HG03521 (cell line): ENCODE measurements around the gene SPRR5.

Source experiments
- ATAC-seq: cut with Tn5 transposase; IDR thresholded peaks from one replicate; pipeline ENCODE4 v1.9.1; 2021; ENCODE audit warnings: mild to moderate bottlenecking, moderate library complexity; ENCODE audit not compliant: unreplicated experiment

Gene SPRR5, protein sequence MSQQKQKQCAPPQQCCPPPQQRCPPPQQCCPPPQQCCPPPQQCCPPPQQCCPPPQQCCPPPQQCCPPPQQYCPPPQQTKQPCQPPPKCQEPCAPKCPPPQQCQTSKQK

DNA sequence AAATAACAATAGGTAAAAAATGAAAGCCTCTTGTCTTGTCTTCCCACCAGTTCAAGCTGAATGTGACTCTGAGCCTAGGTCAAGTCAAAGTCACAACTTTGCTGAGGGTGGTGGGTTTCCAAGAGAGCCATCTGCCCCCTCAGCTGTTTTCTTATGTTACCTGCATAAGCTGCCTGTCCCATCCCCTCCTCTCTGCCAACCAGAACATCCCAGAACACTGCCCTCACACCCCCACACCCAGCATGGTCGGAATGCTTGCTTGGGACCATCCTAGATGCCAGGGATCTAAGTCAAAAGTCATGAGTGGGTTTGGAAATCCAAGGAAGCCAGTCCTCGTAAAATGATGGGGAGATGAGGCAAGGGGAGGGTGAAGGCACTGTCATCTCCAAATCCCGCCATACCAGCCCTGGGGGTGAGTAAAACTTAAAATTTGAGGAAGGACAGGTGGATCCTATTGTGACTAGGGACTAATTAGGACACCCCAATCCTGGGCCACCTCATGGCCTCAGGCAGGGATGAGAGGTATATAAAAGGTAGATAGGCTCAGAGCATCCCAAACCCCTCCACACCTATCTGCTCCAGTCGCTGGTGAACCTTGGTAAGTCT is at the start of gene SPRR5:
SPRR5 (plus strand) TSS at position 556 of the 606 bp plus-strand sequence. CDS start 1,349 bp downstream, outside the sequence.
- no peak for ATAC-seq

DNA sequence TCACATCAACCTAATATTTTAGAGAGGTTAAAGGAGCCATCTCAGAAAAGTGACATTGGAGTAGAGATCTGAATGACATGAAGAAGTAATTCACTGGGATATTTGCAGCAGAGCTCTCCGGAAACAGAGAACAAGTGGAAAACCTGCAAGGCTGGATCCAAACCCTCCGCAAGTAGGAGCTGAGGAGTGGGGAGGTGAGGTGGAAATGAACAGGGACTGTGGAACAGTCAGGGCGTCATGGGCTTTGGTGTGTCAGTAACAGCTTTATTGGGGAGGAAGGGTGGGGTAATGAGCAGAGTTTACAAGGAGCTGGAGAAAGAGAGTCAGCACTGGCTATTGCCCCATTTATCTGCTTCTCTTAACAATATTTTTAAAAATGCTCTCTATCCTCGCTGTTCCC is 48.0 kb upstream of the SPRR5 start:
- no peak for ATAC-seq

DNA sequence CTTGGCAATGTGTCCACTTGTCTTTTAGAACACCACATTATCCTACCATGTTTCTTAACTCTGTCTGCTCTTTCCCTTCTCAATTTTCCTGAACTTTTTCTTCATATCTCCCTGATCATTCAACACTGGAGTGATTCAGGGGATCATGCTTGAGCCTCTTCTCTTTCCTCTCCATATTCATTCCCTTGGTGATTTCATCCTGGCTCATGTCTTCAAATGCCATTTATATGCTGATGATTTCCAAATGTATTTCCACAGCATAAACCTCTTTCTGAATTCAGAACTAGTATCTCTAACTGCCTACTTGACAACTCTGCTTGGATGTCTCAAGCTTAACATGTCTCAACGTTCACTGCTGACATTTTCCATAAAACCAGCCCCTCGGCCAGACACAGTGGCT is 47.1 kb upstream of the SPRR5 start:
- ATAC-seq, result no peak

DNA sequence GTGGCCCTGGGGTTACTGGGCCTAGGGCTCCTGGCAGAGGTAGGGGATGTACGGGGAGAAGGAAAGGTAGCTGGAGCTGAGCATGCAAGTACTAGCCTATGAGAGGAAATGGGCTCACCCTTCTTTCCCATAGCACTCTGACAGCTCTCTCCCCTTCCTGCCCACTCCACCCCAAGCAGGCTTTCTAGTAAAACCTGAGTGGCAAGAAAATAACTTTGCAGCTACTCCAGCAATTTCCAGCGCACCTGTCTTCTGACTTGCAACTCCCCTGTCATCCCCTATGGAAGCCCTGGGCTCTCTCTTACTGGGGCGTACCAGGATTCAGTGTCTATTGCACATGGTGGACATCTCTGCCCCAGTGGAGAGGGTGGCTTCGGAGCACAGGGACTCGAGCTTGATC is 45.4 kb upstream of the SPRR5 start:
- ATAC-seq, result no peak

DNA sequence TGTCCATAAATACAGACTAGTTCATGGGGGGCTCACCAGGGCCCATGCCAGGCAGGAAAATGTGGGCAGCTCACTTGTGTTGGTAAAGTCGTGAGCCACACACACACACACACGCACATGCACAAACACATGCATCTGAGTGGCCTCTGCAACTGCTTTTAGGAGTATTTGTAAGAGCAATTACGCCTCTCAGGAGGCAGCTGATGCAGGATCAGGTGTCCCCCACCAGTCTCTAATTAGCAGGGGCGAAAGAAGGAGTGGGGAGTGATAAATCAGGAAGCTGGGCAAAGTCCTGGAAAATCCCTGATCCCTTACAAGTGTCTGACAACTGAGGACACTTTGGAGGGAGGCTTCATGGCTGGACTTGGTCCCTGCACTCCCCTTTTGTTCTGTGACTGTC is 44.4 kb upstream of the SPRR5 start:
- ATAC-seq, result no peak

DNA sequence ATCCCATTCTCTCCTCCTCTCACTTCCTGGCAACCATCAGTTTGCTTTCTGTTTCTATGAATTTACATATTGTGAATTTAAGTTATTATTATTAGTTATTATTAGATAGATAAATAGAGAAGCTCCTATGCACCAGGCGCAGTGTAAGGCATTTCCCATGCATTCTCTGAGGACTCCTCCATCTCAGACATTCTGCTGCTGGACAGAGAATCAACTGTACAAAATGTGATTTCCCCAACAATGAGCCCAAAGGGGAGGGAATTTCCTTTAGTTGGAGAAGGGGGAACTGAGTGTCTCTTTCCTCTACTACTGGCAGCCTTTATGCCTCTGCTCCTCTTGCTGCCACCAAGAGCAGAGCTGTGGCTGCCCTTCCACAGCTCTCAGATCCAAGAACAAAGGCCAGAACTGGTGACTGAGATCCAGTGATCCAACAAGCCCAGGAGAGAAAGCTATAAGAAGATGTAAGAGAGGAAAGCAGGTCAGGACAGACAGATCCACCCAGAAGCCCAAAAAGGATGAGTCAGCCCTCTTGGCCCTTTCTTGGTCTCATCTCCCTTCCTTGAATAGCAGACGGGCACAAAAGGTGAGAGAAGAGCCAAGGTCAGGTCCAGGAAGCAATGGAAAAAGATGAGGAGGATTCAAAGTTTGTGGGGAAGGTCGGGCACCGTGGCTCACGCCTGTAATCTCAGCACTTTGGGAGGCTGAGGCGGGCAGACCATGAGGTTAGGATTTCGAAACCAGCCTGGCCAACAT is 42.1 kb upstream of the SPRR5 start:
- no peak for ATAC-seq

DNA sequence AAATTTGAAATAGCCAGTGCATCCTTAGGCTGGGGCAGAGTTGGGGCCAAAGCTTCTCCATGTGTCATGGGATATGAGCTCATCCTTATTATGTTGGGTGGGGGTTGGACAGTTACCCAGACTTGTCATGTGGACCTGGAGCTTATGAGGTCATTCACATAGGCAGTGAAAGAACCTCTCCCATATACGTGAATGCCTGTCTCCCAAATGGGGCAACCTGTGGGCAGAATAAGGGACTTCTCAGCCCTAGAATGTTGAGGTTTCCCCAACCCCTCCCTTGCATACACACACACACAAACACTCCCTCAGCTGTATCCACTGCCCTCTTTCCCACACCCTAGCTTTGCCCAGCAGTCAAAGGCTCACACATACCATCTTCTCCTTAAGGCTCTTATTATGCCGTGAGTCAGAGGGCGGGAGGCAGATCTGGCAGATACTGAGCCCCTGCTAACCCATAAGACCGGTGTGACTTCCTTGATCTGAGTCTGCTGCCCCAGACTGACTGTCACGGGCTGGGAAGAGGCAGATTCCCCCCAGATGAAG is 40.9 kb upstream of the SPRR5 start:
- no peak for ATAC-seq

DNA sequence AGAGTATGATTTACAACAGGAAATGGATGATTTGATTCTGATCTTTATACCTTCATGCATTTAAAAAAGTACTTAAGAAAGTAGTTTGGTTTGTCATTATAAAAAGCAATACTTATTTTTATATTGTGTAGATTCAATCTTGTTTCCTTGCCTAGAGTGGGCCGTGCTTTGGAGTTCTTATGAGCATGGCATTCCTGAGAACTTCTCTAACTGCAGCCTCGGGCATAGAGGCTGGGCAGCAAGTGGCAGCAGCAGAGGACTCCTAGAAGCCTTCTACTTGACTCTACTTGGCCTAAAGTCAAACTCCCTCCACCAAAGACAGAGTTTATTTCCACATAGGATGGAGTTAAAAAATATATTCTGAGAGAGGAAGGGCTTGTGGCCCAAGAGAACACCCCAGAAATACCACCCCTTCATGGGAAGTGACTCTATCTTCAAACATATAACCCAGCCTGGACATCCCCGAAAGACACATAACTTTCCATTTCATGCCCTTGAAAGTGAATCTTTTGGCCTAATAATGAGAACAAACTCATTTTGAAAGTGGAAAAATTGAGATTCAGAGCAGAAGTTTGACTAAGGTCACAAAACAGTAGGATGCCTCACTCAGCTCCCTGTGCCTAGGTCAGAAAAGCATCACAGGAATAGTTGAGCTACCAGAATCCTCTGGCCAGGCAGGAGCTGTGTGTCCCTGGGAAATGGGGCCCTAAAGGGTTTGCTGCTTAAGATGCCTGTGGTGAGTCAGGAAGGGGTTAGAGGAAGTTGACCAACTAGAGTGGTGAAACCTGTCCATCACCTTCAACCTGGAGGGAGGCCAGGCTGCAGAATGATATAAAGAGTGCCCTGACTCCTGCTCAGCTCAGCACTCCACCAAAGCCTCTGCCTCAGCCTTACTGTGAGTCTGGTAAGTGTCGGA is 39.1 kb upstream of the SPRR5 start, which contains the start of gene IVL:
IVL (plus strand) TSS at position 861 of the 916 bp plus-strand sequence. CDS start 1,252 bp downstream, outside the sequence.
- no peak for ATAC-seq

DNA sequence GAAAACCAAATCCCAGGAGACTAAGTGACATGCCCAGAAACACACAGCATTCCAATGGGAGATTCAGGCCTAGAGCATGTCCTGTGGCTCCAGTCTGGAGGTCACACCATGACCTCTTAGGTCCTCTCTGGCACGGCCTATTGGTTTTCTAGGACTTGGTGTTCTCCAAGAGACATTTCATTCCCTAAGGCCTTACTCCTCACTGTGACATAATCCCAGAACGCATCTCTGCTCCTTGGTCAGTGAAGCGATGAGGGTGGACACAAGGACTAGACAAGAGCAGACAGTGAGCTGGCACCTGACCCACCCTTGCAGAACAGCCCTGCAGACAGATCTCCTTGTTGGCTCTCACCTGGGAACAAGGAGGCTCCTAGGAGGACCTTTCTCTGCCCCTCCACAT is 37.8 kb upstream of the SPRR5 start:
- ATAC-seq, result no peak

DNA sequence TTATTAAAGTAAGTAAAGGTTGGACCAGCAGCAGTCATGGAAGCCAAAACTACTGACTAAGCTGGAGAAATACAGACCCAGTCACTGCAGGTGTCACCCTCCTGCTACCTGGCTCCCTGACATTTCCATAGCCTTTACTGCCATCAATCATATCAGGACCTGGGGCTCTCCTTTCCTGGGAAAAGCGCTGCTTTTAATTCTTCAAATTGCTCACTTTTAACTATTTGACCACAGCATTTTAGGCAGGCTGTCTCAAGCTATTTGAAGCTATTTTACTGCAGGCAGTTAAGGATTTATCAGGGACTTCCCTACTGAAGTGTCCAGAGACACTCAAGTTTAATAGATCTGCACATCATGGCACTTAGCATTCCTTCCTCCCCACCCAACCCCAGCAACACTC is 34.5 kb upstream of the SPRR5 start:
- no peak for ATAC-seq

DNA sequence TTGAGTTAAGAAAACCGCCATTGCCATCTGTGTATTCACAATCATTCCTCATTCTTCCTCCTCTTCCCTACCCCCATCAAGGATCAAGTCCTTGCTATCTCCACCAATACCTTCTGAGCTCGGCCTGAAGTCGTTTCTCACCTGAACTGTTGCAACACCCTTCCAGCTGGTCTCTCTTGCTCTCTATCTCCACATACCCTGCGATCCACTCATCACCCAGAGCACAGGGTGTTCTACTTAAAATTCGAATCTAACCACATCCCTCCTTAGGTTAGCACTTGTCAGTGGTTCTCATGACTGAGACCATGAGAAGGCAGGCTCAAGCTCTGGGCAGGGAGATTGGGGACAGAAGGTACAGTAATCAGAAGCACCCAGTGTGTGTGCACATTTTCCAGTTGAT is 34.1 kb upstream of the SPRR5 start:
- no peak for ATAC-seq

DNA sequence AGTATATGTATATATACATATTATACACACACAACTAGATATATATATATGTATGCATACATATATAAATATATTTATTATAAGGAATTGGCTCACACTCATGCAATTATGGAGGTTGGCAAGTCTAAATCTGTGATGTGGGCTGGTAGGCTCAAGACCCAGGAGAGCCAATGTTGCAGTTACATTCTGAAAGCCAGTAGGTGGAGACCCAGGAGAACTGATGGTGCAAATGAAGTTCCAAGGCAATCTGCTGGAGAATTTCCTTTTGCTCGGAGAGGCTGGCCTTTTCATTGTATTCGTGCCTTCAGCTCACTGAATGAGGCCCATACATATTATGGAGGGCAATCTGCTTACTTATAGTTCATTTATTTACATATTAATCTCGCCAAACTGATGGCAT is 29.2 kb upstream of the SPRR5 start:
- ATAC-seq, result no peak

DNA sequence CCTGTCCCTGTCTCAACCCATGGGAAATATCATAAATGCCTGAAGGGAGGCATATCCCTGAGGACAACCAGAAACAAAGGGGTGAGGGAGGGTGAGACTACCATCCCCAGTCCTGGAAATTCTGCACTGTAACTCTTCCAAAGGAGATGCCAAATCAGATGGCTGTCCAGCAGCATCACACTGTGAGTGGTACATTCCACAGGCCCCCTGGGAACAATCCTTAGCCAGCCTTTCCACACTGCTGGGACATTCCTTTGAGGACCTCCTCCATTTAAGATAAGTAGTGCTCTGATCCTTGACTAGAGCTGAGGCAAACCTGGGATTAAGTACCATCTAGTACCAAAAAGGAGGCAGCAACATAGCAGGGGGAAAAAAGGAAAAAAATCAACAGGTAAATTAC is 27.9 kb upstream of the SPRR5 start:
- no peak for ATAC-seq

DNA sequence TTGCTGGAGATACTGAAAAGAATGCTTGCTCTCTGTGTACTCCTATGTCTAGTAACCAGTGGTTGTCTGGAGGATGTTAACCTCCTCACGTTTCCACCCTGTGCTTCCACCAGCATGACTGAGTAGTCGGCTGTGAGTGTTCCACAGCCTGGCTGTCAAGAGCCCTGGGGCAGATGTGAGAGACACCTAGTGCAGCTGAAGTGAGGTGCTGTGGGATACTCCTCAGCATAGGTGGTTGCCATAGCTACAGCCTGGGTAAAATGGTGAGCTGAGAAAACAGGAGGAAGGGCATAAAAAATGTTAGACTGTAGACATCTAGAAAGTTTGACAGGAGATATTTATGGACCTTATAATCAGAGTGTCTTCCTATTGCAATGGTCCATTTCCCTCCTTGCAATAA is 22.8 kb upstream of the SPRR5 start:
- no peak for ATAC-seq

DNA sequence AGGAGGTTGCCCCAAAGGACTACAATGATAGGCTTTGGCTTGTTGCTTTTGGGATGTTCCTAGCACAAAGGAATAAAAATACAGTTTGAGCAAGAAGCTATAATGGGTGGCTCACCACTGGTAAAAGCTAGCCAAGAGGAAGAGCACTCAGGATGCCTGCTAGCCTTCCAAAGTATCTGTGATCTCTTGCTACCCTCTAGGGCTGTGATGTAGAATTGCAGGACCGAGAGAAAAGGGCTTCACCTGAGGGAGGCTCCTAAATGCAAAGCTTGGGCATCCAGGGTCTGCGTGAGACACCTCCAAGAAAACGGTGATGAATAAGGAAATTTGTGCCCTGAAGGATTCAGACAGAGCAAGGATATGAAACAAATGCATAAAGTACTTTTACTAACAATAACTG is 20.9 kb upstream of the SPRR5 start:
- no peak for ATAC-seq

DNA sequence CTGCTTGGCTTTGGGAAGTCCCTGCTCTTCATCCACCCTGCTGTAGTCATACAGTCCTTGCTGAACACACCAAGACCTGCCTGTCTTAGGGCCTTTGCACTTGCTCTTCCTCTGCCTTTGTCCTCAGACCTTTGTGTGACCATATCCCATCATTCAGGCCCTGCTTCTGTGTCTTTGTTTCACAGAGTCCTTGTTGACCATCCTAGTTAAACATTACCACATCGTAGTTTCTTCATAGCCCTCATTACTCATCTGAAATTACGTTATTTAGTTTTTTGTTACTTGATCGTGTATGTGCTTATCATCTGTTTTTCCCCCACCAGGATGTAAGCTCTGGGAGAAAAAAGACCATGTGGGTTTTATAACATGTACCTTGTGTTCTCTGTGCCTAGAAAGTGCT is 18.3 kb upstream of the SPRR5 start:
- no peak for ATAC-seq

DNA sequence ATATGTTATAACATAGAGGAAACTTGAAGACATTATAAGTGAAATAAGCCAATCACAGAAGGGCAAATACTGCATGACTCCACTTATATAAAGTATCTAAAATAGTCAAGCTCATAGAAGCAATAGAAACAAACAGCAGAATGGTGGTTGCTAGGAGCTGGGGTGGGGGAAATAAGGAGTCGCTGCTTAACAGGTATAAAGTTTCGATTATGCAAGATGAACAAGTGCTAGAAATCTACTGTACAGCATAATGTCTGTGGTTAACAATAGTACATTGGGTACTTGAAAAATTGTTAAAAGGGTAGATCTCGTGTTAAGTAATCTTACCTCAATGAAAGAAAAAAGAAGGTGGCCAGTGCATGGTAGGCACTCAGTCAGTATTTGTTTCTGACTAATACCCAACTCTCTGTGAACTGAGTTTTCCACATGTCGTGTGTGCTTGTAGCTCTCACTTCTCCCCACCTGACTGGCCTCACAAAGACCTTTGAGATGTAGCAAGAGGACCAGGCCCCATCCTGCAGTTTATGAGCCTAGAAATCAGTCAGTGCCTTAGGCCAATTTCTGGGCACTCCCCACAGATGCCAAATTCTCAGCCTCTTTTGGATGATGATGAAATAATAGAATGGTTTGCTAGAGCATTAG is 14.7 kb upstream of the SPRR5 start:
- no peak for ATAC-seq

DNA sequence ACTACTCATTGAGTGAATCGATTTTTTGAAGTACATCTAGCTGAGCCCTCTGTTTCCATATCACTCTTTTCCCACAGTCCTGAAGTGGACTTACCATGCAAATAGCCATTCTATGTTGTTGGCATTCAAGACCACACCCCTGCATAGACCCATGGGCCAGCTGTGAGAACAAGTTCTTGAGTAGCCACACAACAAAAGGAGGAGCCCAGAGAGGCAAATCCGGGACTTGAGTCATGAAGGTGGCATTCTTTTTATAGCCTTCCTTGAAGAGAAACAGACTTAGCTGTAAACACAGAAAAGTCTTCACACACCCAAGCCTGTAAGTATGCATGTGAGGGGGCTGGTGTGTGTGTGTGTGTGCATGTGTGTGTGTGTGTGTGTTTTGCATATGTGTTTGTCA is 13.8 kb upstream of the SPRR5 start:
- ATAC-seq, result no peak

DNA sequence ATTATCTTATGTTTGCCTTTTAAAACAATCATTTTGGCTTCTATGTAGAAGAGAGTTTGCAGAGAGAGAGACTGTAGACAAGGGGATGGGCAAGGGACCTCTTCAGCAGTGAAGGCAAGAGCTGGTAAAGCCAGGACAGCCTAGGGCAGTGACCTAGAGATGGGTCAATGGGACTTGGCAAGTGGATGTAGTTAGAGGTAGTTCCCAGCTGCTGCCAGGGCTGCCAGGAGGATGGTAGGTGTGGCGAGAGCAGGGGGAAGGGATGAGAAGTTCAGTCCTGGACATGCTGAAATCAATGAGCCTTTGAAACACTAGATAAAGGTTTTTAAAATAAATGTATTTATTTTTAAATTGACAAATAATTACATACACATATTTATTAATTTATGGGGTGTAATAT is 6.4 kb upstream of the SPRR5 start:
- ATAC-seq, result no peak

DNA sequence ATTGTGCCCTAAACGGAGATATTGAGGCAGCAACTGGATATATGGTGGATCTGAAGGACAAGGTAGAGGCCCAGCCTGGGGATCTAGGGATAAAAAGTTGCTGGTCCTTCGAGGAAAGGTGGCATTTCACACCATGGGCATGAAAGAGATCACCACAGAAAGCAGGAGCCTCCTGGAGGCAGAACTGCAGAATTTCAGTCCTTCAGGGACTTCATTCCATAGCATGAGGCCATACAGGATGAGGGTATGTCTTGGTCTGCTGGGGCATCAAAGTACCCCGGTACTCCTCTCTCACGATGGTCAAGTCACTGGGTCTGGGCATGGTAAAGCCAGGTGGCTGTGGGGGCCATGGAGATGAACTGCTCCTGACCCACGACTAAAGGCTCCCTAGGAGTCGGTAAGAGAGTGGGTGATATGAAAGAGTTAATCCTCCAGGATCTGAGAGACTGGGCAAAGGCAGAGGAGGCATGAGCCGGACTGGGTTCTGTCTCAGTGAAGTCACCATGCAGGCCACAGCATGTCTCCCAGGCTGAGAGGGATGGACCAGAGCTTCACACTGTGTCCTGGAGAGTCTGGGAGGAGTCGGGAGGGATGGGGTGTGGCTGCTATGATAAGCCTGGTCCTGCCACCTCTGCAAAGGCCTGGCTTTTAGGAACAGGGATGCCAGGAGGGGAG is 5.8 kb upstream of the SPRR5 start:
- no peak for ATAC-seq
